ENCODE data around the gene SLC35F1.

SLC35F1 gene

DNA sequence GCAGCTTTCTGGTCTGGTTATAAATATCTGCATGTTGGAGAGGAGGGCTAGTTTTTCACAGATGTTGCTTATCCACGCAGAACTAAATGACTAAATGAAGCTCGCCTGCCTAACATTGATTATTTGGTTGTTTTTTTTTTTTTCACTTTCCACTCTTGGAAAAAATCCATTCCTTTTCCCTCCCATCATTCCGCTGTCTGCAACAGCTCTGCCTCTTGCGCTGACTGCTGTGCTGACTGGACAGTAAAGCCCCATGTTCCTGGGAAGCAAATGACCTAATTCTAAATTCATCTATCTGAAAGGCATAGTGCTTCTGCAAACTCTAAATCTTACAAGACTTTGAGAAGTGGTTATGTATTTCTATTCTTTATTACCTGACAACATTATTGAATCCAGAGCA lies 385.5 kb downstream of the SLC35F1 start:
- Histone ChIP-seq H3K27me3 (ENCODE audit: control insufficient read depth in 3 of 3, insufficient read depth in 3 of 3, low read depth in 1 of 3, low read length in 3 of 3) (no peaks in the 10 kb centered on the region), H3K4me1 (ENCODE audit: control insufficient read depth in 2 of 2, insufficient read depth in 1 of 2, low read depth in 1 of 2, low read length in 2 of 2) (peaks cover 3 to 10% of the 10 kb centered on the region in 2 donors), H3K9ac (ENCODE audit: low read depth, low read length, poor library complexity) (no peak overlapping the region), H3K23ac (ENCODE audit: low read depth, low read length, poor library complexity) (no peak overlapping the region), H4K8ac (ENCODE audit: low read depth, low read length) (no peak overlapping the region), H3K4me2 (ENCODE audit: insufficient read depth, low read length, poor library complexity, severe bottlenecking) (no peak overlapping the region), H3K27ac (replicated peaks; ENCODE audit: low read length) (no peak overlapping the region), H2BK15ac (ENCODE audit: low read length) (no peak overlapping the region), H3K18ac (ENCODE audit: low read length) (no peak overlapping the region), H4K91ac (ENCODE audit: low read depth, low read length, poor library complexity) (no peak overlapping the region), H2AFZ (ENCODE audit: low read length) (no peak overlapping the region), H2AK5ac (ENCODE audit: low read depth, low read length) (no peak overlapping the region), H2BK120ac (ENCODE audit: low read depth, low read length) (no peak overlapping the region), H2BK12ac (ENCODE audit: low read length) (no peak overlapping the region), H3K36me3 (replicated peaks in 1 of 2; ENCODE audit: control insufficient read depth in 2 of 2, insufficient read depth in 2 of 2, low read length in 2 of 2) (peaks cover 0 to 11% of the 10 kb centered on the region in 2 donors), H3K79me1 (ENCODE audit: low read depth, low read length) (no peaks in the 10 kb centered on the region), H3K14ac (ENCODE audit: low read length) (no peak overlapping the region), H3K4ac (ENCODE audit: low read length) (no peak overlapping the region), H2BK5ac (ENCODE audit: low read length) (no peak overlapping the region), H3K9me3 (replicated peaks in 1 of 2; ENCODE audit: control insufficient read depth in 2 of 2, insufficient read depth in 1 of 2, low read depth in 1 of 2, low read length in 2 of 2) (peaks cover 0 to 9% of the 10 kb centered on the region in 2 donors), H3K4me3 (ENCODE audit: low read length in 2 of 2) (no peak overlapping the region)
- no peak for DNase-seq (ENCODE audit: low spot score)
- no CpG with 5 or more reads among the region's 4 CpGs for WGBS, 2 donors (ENCODE audit: extremely low coverage in 2 of 2, insufficient read length in 2 of 2, insufficient replicate concordance in 1 of 2)

DNA sequence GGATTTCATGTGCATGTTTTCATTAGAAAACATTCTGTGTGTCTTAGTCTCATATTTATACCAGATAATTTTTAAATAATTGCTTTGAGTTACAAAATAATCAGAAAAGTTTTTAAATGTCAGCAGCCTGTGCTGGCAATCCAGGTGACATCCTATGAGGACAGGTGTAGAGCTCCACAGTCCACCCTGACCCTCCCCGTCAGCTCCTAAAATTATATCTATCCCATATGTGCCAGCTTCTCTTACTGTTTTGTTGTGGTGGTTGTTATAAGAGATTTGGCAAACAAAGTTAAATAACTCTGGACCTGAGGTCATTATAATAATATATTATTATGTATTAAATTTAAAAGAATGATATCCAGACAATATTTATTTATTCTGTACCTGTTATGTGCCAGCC lies 387.8 kb downstream of the SLC35F1 start:
- Histone ChIP-seq H2AK5ac (ENCODE audit: low read depth, low read length) (no peak overlapping the region), H3K14ac (ENCODE audit: low read length) (no peak overlapping the region), H3K23ac (ENCODE audit: low read depth, low read length, poor library complexity) (no peak overlapping the region), H3K79me1 (ENCODE audit: low read depth, low read length) (no peaks in the 10 kb centered on the region), H3K36me3 (replicated peaks in 1 of 2; ENCODE audit: control insufficient read depth in 2 of 2, insufficient read depth in 2 of 2, low read length in 2 of 2) (no peaks in the 10 kb centered on the region), H2BK5ac (ENCODE audit: low read length) (no peak overlapping the region), H3K9ac (ENCODE audit: low read depth, low read length, poor library complexity) (no peak overlapping the region), H2BK15ac (ENCODE audit: low read length) (no peak overlapping the region), H2BK12ac (ENCODE audit: low read length) (no peak overlapping the region), H3K27ac (replicated peaks; ENCODE audit: low read length) (no peak overlapping the region), H2BK120ac (ENCODE audit: low read depth, low read length) (no peak overlapping the region), H4K91ac (ENCODE audit: low read depth, low read length, poor library complexity) (no peak overlapping the region), H3K4ac (ENCODE audit: low read length) (no peak overlapping the region), H3K4me1 (ENCODE audit: control insufficient read depth in 2 of 2, insufficient read depth in 1 of 2, low read depth in 1 of 2, low read length in 2 of 2) (peaks cover 3 to 19% of the 10 kb centered on the region in 2 donors), H3K4me2 (ENCODE audit: insufficient read depth, low read length, poor library complexity, severe bottlenecking) (no peak overlapping the region), H2AFZ (ENCODE audit: low read length) (no peak overlapping the region), H3K18ac (ENCODE audit: low read length) (no peak overlapping the region), H3K9me3 (replicated peaks in 1 of 2; ENCODE audit: control insufficient read depth in 2 of 2, insufficient read depth in 1 of 2, low read depth in 1 of 2, low read length in 2 of 2) (peaks cover 0 to 9% of the 10 kb centered on the region in 2 donors), H3K4me3 (ENCODE audit: low read length in 2 of 2) (no peak overlapping the region), H4K8ac (ENCODE audit: low read depth, low read length) (no peak overlapping the region), H3K27me3 (ENCODE audit: control insufficient read depth in 3 of 3, insufficient read depth in 3 of 3, low read depth in 1 of 3, low read length in 3 of 3) (no peaks in the 10 kb centered on the region)
- DNase-seq (ENCODE audit: low spot score), result no peak
- no CpG with 5 or more reads among the region's 1 CpG for WGBS, 2 donors (ENCODE audit: extremely low coverage in 2 of 2, insufficient read length in 2 of 2, insufficient replicate concordance in 1 of 2)

DNA sequence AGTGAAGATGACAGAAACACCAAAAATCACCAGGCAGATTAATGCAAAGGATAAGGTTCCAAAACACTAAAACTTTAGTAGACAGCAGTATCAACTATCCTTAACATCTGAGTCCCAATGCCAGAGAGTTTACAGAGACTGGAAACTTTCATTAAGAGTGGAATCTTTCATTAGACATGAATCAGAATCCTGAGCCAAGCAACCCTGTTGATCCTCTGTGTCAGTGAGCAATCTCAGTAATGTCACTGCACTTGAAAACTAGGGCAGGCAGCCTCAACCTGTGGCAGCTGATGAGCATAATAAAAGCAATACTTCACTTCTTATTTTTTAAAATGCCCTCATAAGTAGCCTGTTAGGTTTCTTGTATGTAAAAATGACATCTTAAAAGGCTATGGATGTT lies 388.3 kb downstream of the SLC35F1 start:
- no peak overlapping the region for H3K23ac ChIP-seq (ENCODE audit: low read depth, low read length, poor library complexity)
- H2BK120ac ChIP-seq (ENCODE audit: low read depth, low read length), result no peak overlapping the region
- no peaks in the 10 kb centered on the region for H3K27me3 ChIP-seq (ENCODE audit: control insufficient read depth in 3 of 3, insufficient read depth in 3 of 3, low read depth in 1 of 3, low read length in 3 of 3)
- H3K9me3 ChIP-seq (replicated peaks in 1 of 2; ENCODE audit: control insufficient read depth in 2 of 2, insufficient read depth in 1 of 2, low read depth in 1 of 2, low read length in 2 of 2), result peaks cover 0 to 9% of the 10 kb centered on the region in 2 donors
- no peak overlapping the region for H3K9ac ChIP-seq (ENCODE audit: low read depth, low read length, poor library complexity)
- no peak overlapping the region for H3K4me3 ChIP-seq (ENCODE audit: low read length in 2 of 2)
- no peak overlapping the region for H2AK5ac ChIP-seq (ENCODE audit: low read depth, low read length)
- H3K4me1 ChIP-seq (ENCODE audit: control insufficient read depth in 2 of 2, insufficient read depth in 1 of 2, low read depth in 1 of 2, low read length in 2 of 2), result peaks cover 3 to 19% of the 10 kb centered on the region in 2 donors
- no peak overlapping the region for H4K91ac ChIP-seq (ENCODE audit: low read depth, low read length, poor library complexity)
- H3K18ac ChIP-seq (ENCODE audit: low read length), result no peak overlapping the region
- H2BK5ac ChIP-seq (ENCODE audit: low read length), result no peak overlapping the region
- H3K4me2 ChIP-seq (ENCODE audit: insufficient read depth, low read length, poor library complexity, severe bottlenecking), result no peak overlapping the region
- H3K79me1 ChIP-seq (ENCODE audit: low read depth, low read length), result no peaks in the 10 kb centered on the region
- DNase-seq (ENCODE audit: low spot score), result no peak
- H2AFZ ChIP-seq (ENCODE audit: low read length), result no peak overlapping the region
- H2BK15ac ChIP-seq (ENCODE audit: low read length), result no peak overlapping the region
- H4K8ac ChIP-seq (ENCODE audit: low read depth, low read length), result no peak overlapping the region
- H3K27ac ChIP-seq (replicated peaks; ENCODE audit: low read length), result no peak overlapping the region
- H3K14ac ChIP-seq (ENCODE audit: low read length), result no peak overlapping the region
- H2BK12ac ChIP-seq (ENCODE audit: low read length), result no peak overlapping the region
- H3K4ac ChIP-seq (ENCODE audit: low read length), result no peak overlapping the region
- H3K36me3 ChIP-seq (replicated peaks in 1 of 2; ENCODE audit: control insufficient read depth in 2 of 2, insufficient read depth in 2 of 2, low read length in 2 of 2), result no peaks in the 10 kb centered on the region

DNA sequence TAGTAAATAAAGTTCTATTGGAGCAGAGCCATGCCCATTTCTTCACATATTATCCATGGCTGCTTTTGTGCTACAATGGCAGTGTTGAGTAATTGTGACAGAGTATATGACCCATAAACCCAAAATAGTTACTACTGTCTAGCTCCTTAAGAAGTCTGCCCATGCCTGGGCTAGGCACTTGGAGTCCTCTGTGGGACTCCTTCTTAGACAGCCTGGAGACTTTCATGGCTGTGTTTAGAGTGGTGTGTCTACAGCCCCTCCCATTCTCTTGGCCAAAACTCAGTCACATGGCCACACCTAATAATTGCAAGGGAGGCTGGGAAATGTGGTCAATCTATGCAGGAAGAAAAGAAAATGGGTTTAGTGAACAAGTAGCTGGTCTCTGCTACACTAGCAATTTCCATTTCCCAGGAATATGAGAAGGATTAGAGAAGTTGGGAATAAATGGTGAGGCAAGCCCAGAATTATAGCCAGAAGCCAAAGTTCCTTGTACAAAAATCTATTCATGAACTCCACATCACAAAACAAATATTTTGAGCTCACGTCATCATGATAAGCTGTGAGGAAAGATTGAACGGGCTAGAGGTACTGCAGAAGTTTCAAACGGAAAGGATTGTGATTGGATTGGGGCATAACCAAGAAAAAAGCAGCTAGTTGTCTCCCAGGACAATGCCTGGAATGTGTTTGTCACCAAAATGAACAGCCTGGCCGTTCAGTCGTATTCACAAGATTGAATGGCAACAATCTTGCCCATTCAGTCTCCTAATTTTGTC lies 389.3 kb downstream of the SLC35F1 start:
- Histone ChIP-seq H3K9me3 (replicated peaks in 1 of 2; ENCODE audit: control insufficient read depth in 2 of 2, insufficient read depth in 1 of 2, low read depth in 1 of 2, low read length in 2 of 2) (peaks cover 0 to 9% of the 10 kb centered on the region in 2 donors), H3K9ac (ENCODE audit: low read depth, low read length, poor library complexity) (no peak overlapping the region), H3K4me2 (ENCODE audit: insufficient read depth, low read length, poor library complexity, severe bottlenecking) (no peak overlapping the region), H2BK120ac (ENCODE audit: low read depth, low read length) (no peak overlapping the region), H3K23ac (ENCODE audit: low read depth, low read length, poor library complexity) (no peak overlapping the region), H2BK15ac (ENCODE audit: low read length) (no peak overlapping the region), H3K27me3 (ENCODE audit: control insufficient read depth in 3 of 3, insufficient read depth in 3 of 3, low read depth in 1 of 3, low read length in 3 of 3) (no peaks in the 10 kb centered on the region), H2AK5ac (ENCODE audit: low read depth, low read length) (no peak overlapping the region), H2BK12ac (ENCODE audit: low read length) (no peak overlapping the region), H3K36me3 (replicated peaks in 1 of 2; ENCODE audit: control insufficient read depth in 2 of 2, insufficient read depth in 2 of 2, low read length in 2 of 2) (no peaks in the 10 kb centered on the region), H3K14ac (ENCODE audit: low read length) (no peak overlapping the region), H3K4ac (ENCODE audit: low read length) (no peak overlapping the region), H3K4me1 (ENCODE audit: control insufficient read depth in 2 of 2, insufficient read depth in 1 of 2, low read depth in 1 of 2, low read length in 2 of 2) (peaks cover 3 to 19% of the 10 kb centered on the region in 2 donors), H3K79me1 (ENCODE audit: low read depth, low read length) (no peaks in the 10 kb centered on the region), H3K27ac (replicated peaks; ENCODE audit: low read length) (no peak overlapping the region), H3K18ac (ENCODE audit: low read length) (no peak overlapping the region), H3K4me3 (ENCODE audit: low read length in 2 of 2) (no peak overlapping the region), H4K8ac (ENCODE audit: low read depth, low read length) (no peak overlapping the region), H2AFZ (ENCODE audit: low read length) (no peak overlapping the region), H2BK5ac (ENCODE audit: low read length) (no peak overlapping the region), H4K91ac (ENCODE audit: low read depth, low read length, poor library complexity) (no peak overlapping the region)
- no CpG with 5 or more reads among the region's 5 CpGs for WGBS, 2 donors (ENCODE audit: extremely low coverage in 2 of 2, insufficient read length in 2 of 2, insufficient replicate concordance in 1 of 2)
- DNase-seq (ENCODE audit: low spot score), result no peak

Measured in neuronal stem cell (in vitro differentiated cells).